Esophagus (tissue), 2 donors: Measurements from ENCODE around the gene POLG. TPM values are rescaled to one million over a fixed set of nuclear protein-coding genes. Genes with fewer than 3 reads are reported as not detected.

Experiments used
- H3K27ac ChIP-seq, 2 donors: one replicate each; pipeline ENCODE4 v1.5.1; 2013; ENCODE audit warnings: low read depth in 2 of 2, mild to moderate bottlenecking in 2 of 2, inconsistent platforms in 1 of 2, low read length in 1 of 2, moderate library complexity in 1 of 2
- H3K27me3 ChIP-seq, 2 donors: one replicate each; pipeline ENCODE4 v1.6.1; 2013; ENCODE audit warnings: low read length in 2 of 2, control low read depth in 1 of 2, mild to moderate bottlenecking in 1 of 2; ENCODE audit not compliant: insufficient read depth in 2 of 2, control insufficient read depth in 1 of 2
- H3K36me3 ChIP-seq, 2 donors: one replicate each; pipeline ENCODE4 v1.6.1; 2013; ENCODE audit warnings: low read length in 1 of 2; ENCODE audit not compliant: control insufficient read depth in 2 of 2, insufficient read depth in 2 of 2
- H3K4me1 ChIP-seq, 2 donors: one replicate each; pipeline ENCODE4 v1.6.1; 2013; ENCODE audit warnings: low read length in 1 of 2; ENCODE audit not compliant: control insufficient read depth in 2 of 2, insufficient read depth in 2 of 2
- H3K4me3 ChIP-seq, 2 donors: one replicate each; pipeline ENCODE4 v1.5.1; 2013; ENCODE audit warnings: low read length in 2 of 2, mild to moderate bottlenecking in 2 of 2, low read depth in 1 of 2, moderate library complexity in 1 of 2
- H3K9me3 ChIP-seq, 2 donors: one replicate each; pipeline ENCODE4 v1.6.1; 2013; ENCODE audit warnings: mild to moderate bottlenecking in 2 of 2, low read depth in 1 of 2, low read length in 1 of 2, moderate library complexity in 1 of 2; ENCODE audit not compliant: control insufficient read depth in 2 of 2, insufficient read depth in 1 of 2
- WGBS, 2 donors: extraction: QIAGEN DNeasy Blood & Tissue Kit; methylation state at CpG; one replicate each; pipeline ENCODE4 v1.1.7; 2013; 5-methylcytosine and 5-hydroxymethylcytosine counted together
- polyA plus RNA-seq, 2 donors: library from polyadenylated mRNA; stranded (reverse); fragments of 200-250 nt; gene quantifications; one replicate each; pipeline ENCODE4 v1.2.3, GENCODE V29; 2013
- donor health status: healthy with polysubstance abuse.
- donor health status: Bipolar disorder and iron deficiency.

Gene POLG
- polyA plus RNA-seq, 2 donors, result 27.2 to 48.1 TPM

GRCh38 chr15:89377842-89378295 is 43.2 kb upstream of the POLG start:
- Histone ChIP-seq H3K27ac (no peak overlapping the region), H3K27me3 (peaks cover 4 to 17% of the 10 kb centered on the region in 2 donors), H3K4me3 (peak overlapping the region in 1 of 2 donors; percentile 9), H3K36me3 (no peaks in the 10 kb centered on the region), H3K4me1 (peaks cover 17 to 18% of the 10 kb centered on the region in 2 donors), H3K9me3 (peaks cover 0 to 3% of the 10 kb centered on the region in 2 donors)
- WGBS, 2 donors, result 13 to 14% methylated on average over 29 to 30 of the region's 30 CpGs

GRCh38 chr15:89377024-89377841 is 42.6 kb upstream of the POLG start:
- Histone ChIP-seq H3K36me3 (no peaks in the 10 kb centered on the region), H3K9me3 (peaks cover 0 to 3% of the 10 kb centered on the region in 2 donors), H3K27me3 (peaks cover 4 to 17% of the 10 kb centered on the region in 2 donors), H3K4me3 (no peak overlapping the region), H3K4me1 (peaks cover 17 to 18% of the 10 kb centered on the region in 2 donors), H3K27ac (no peak overlapping the region)
- WGBS, 2 donors, result 28 to 36% methylated on average over 30 to 31 of the region's 31 CpGs

- no peak overlapping the region for H3K4me3 ChIP-seq
- no peaks in the 10 kb centered on the region for H3K36me3 ChIP-seq
- 53 to 57% methylated on average over 2 of the region's 2 CpGs for whole genome bisulfite sequencing, 2 donors
- H3K9me3 ChIP-seq, result peaks cover 0 to 3% of the 10 kb centered on the region in 2 donors
- peaks cover 4 to 14% of the 10 kb centered on the region in 2 donors for H3K27me3 ChIP-seq
- no peak overlapping the region for H3K27ac ChIP-seq
- peaks cover 18 to 21% of the 10 kb centered on the region in 2 donors for H3K4me1 ChIP-seq
These were observed 41.8 kb upstream of the POLG start for GRCh38 chr15:89376388-89376787.

- Histone ChIP-seq H3K4me1 (peaks cover 21 to 25% of the 10 kb centered on the region in 2 donors), H3K36me3 (no peaks in the 10 kb centered on the region), H3K27me3 (peaks cover 4 to 14% of the 10 kb centered on the region in 2 donors), H3K9me3 (peaks cover 0 to 3% of the 10 kb centered on the region in 2 donors), H3K27ac (no peak overlapping the region), H3K4me3 (no peak overlapping the region)
- 28 to 34% methylated on average over 9 of the region's 9 CpGs for WGBS, 2 donors
These were observed 40.7 kb upstream of the POLG start for GRCh38 chr15:89375093-89376005.

- Histone ChIP-seq H3K4me3 (no peak overlapping the region), H3K4me1 (peaks cover 18 to 20% of the 10 kb centered on the region in 2 donors), H3K9me3 (peaks cover 0 to 3% of the 10 kb centered on the region in 2 donors), H3K27me3 (peaks cover 4 to 17% of the 10 kb centered on the region in 2 donors), H3K36me3 (no peaks in the 10 kb centered on the region), H3K27ac (no peak overlapping the region)
- WGBS, 2 donors, result 36 to 43% methylated on average over 14 of the region's 14 CpGs
These were observed 39.7 kb upstream of the POLG start for GRCh38 chr15:89374086-89374981.

- peaks cover 4 to 29% of the 10 kb centered on the region in 2 donors for H3K27me3 ChIP-seq
- peaks cover 0 to 4% of the 10 kb centered on the region in 2 donors for H3K9me3 ChIP-seq
- H3K36me3 ChIP-seq, result no peaks in the 10 kb centered on the region
- WGBS, 2 donors, result 37 to 47% methylated on average over 15 of the region's 15 CpGs
- no peak overlapping the region for H3K4me3 ChIP-seq
- H3K4me1 ChIP-seq, result peaks cover 8 to 13% of the 10 kb centered on the region in 2 donors
- no peak overlapping the region for H3K27ac ChIP-seq
These were observed 37.7 kb upstream of the POLG start for GRCh38 chr15:89372069-89372935.

GRCh38 chr15:89371228-89372044 is 36.8 kb upstream of the POLG start:
- peaks cover 7 to 30% of the 10 kb centered on the region in 2 donors for H3K27me3 ChIP-seq

GRCh38 chr15:89370978-89371227 is 36.3 kb upstream of the POLG start:
- Histone ChIP-seq H3K4me3 (peak overlapping the region in 1 of 2 donors; percentile 2), H3K4me1 (peaks cover 9 to 15% of the 10 kb centered on the region in 2 donors), H3K36me3 (no peaks in the 10 kb centered on the region), H3K27me3 (peaks cover 7 to 29% of the 10 kb centered on the region in 2 donors), H3K27ac (no peak overlapping the region), H3K9me3 (peaks cover 0 to 7% of the 10 kb centered on the region in 2 donors)
- 4 to 6% methylated on average over 11 of the region's 11 CpGs for WGBS, 2 donors

More at GRCh38 chr15:89371228-89372044, 36.8 kb upstream of the POLG start:
- no peaks in the 10 kb centered on the region for H3K36me3 ChIP-seq
- 4% methylated on average over 71 to 87 of the region's 87 CpGs for WGBS, 2 donors
- H3K27ac ChIP-seq, result no peak overlapping the region
- peaks cover 0 to 7% of the 10 kb centered on the region in 2 donors for H3K9me3 ChIP-seq
- peaks cover 9 to 15% of the 10 kb centered on the region in 2 donors for H3K4me1 ChIP-seq
- H3K4me3 ChIP-seq, result peak overlapping the region in 1 of 2 donors; percentile 2
